GM19468 (cell line): Measurements from ENCODE around the gene SUPT3H.
"Not testable (repeated sequence)": the region's sequence is repeated elsewhere in the genome, so short reads cannot be mapped to it uniquely, and the experiment has no call there.

Source experiments
- ATAC-seq: cut with Tn5 transposase; IDR thresholded peaks from one replicate; pipeline ENCODE4 v1.9.1; 2021; ENCODE audit warnings: mild to moderate bottlenecking, moderate library complexity, moderate number of reproducible peaks; ENCODE audit not compliant: unreplicated experiment; ENCODE audit errors: extremely low read depth

Gene SUPT3H

DNA sequence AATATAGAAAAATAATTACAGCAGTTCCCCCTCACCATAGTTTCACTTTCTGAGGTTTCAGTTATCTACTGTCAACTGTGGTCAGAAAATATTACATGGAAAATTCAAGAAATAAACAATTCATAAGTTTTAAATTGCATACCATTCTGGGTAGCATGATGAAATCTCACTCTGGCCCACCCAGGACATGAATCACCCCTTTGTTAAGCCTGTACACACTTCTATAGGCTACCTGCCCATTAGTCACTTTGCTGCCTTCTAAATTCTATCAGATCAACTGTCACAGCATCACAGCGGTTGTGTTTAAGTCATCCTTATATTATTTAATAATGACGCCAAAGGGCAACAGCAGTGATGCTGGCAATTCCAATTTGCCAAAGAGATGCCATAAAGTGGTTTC, 189.9 kb downstream of the SUPT3H start:
- ATAC-seq, result no peak

DNA sequence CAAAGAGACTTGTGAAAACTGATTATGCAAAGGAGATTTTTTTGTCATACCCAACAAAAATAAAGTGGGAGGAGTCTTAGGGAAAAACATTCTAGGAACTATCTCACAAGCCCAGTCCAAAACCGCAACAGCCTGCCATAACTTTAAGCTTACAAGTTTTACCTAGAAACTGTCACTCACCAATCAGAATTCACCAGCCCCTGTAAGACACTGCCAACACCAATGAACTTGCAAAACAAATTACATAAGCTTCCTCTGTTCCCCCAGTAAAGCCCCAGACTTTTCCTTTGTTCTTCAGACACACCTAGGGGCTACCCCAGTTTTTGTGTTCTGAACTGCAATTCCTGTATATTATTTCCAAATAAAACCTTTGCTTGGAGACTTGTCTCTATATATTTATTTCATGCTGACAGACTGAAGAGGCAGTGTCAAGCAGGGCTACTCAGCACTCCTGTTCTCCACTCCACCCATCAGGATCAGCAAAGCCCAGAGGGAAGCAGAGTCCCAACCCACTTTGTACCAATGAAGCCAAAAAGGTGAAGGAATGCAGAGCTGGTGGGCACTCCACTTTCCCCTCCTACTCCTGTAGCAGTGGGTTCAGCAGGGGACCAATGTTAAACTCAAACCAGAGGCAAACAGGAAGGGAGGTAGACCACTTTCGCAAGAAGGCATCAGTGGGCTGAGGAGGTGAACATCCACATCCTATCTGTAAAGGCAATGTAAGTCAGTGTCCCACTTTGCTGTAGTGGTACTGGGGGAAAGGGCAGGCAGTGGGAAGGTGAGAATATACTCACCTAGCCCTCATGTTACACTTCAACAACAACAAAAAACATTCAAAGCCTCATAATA, 192.1 kb downstream of the SUPT3H start:
- ATAC-seq, result no peak

DNA sequence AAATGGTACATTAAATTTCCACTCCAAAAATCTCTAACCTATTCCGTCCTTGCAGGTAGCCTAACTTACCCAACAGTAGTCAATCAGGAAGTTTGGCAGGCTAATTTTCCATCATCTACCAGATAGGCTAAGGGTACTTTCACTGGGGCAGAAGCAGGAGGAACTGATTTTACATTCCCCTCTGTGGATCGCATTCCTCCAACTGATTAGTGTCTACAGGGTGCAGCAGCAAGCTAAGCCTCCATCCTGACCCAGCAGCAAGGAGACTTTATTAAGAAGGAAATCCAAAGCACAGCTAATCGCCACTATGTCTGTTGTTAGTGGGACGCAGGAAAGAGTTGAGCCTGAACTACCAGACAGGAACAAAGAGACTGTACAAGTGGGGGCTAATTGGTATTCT, 192.8 kb downstream of the SUPT3H start:
- no peak for ATAC-seq

GRCh38 chr6:45184040-45184439, 193.7 kb downstream of the SUPT3H start:
- no peak for ATAC-seq

- not testable (repeated sequence) for ATAC-seq
Measured at GRCh38 chr6:45176373-45176772, 201.4 kb downstream of the SUPT3H start.

DNA sequence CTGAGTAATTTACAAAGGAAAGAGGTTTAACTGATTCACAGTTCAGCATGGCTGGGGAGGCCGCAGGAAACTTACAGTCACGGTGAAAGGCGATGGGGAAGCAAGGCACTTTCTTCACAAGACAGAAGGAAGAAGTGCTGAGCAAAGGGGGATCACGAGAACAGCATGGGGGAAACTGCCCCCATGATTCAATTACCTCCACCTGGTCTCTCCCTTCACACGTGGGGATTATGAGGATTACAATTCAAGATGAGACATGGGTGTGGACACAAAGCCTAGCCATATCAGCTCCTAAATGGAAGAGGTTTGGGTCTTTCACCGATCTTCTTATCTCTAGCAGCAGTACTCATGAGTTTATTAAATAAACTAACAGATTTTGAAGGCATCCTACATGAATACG, 202.5 kb downstream of the SUPT3H start:
- no peak for ATAC-seq

DNA sequence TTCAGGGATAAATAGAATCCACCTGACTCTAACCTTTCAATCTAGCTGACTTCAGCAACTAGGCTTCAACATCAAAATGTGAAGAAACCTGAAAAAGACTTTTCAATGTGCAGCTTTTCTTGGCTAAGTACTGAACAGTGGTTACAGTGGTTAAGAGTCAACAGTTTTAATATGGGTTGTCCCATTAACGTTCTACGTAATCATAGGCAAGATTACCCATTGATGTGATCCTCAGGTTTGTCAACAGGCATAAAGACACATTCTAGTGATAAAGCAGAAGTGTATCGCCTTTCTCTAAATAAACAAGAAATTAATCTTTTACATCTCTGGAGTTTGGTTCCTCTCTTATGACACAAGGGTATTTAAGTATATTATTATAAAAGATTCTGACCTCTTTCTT, 203.7 kb downstream of the SUPT3H start:
- no peak for ATAC-seq

- ATAC-seq, result no peak
Measured at GRCh38 chr6:45171380-45171779, 206.4 kb downstream of the SUPT3H start.

DNA sequence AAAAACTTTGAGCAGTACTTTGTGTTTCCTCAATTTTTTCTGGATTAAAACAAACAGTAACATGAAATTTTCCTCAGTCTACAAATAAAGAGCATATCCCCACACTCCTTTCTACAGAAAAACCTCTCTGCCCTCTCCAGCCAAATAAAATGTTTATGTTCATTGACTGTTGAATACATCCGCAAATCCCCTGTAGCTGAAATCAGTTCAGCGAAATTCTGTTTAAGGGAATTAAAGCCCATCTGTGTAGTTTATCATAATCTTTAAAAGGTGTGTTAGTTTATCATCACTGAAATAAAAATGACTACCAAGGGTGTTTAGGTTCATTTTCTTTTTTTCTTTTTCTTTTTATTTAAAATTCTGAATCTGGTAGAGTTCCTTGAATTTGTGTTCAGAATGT, 207.4 kb downstream of the SUPT3H start:
- ATAC-seq, result no peak

DNA sequence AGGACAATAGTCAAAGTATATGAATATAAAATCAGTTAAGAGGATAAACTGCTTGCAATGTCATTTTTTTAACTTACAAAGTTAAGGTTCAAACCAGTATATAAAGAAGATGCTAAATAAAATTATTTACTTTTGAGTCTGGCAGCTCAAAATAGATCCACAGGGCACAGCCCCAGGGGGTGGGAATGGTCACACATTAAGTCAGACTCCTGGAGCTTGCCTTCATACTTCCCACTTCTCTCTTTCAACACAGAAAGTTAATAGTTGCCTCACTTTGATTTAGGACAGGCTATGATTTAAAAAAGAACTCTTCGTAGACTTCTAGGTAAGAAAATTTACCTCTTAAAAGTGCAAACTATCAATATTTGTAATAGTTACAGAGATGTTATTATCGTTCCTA, 207.9 kb downstream of the SUPT3H start:
- ATAC-seq, result no peak

DNA sequence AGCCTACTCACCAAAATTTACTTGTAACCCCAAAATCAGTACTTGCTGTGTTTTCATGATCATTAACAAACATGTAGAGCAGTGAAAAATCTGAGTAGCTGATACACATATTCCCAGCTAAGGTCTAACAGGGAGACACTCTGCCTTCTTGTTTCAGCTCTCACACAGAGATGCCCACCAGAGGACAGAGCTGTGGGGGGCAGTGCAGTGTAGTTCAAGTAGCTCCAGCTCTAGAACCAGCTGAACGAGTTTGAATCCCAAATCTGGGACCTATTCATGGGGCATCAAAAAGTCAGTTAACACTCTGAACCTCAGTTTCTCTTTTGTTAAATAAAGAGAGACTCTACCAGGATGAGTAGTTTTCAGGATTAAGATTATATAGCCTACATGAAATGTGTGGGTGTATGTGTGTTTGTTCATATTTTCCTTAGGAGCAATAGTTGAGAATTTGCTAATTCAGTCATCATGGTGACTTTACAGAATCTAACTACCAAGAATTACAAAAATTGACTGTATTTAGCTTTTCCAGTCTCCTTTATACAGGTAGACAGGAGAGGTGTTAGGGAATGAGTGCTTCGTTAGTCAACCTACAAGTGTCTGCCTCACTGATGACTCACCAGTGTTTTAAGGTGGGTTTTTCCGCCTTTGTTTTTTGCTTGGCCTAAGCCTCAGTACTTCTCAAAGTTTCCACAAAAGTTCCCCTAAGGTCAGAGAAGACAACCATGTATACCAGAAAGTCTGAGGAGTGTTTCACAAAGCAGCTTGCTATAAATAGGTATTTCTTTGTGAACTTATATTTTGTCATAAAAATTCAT, 213.6 kb downstream of the SUPT3H start:
- ATAC-seq, result no peak

DNA sequence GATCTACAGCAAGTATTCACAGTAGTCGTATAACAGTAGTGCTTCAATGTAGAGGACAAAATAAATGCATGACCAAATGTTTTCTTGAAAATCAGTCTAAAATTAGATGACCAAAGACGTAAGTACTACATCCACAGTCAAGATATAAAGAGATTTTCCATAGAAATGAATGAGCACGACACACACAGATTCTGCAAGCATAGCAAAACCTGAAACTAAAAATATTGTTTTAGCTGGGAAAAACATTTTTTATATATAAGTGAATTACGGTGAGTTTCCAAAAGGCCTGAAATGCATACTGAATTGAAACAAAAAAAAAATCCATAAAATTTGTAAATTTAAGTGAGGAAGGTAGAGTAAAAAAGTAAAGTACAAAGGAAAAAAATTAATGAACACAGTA, 217.4 kb downstream of the SUPT3H start:
- no peak for ATAC-seq

DNA sequence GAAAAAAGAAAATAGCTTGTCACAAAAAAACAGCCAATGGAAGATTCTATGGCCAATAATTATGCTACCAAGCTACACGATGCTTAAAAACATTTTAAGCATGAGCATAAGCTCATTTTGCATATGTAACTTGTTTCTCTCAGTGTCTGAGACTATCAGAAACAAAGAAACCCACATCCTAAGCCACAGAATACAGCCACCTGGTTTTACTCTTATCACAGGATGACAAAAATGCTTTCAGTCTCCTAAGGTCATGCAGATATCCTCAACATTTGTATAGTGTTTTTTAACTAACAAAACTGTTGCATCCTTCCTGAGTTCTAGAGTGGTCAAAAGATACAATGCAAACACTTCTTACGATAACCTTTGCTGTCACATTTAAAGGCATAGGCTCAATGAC, 221.7 kb downstream of the SUPT3H start:
- peak; percentile 82 for ATAC-seq

DNA sequence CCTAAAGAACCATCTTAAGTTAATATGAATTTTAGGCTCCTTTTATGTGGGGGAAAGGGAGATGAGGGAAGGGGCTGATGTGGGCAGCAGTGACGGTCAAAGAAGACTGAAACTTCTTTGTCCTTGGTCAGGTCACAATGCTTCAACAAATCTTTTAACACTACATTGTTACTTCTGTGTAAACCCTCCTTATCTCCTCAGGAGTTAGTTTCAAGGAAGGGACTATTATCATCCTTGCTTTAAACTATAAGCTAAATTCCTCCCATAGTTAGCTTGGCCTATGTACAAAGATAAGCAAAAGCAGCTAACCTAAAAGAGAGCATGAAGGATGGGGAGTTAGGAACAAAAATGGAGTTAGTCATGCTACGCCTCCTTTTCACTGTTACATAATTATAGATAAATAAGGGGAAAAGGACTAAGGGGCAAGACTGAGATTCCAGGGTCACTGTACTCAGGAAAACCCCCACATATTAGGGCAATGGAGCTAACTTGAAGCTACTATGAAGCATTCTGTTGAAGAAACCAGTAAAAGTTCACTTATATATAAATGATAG, 222.3 kb downstream of the SUPT3H start:
- ATAC-seq, result no peak

DNA sequence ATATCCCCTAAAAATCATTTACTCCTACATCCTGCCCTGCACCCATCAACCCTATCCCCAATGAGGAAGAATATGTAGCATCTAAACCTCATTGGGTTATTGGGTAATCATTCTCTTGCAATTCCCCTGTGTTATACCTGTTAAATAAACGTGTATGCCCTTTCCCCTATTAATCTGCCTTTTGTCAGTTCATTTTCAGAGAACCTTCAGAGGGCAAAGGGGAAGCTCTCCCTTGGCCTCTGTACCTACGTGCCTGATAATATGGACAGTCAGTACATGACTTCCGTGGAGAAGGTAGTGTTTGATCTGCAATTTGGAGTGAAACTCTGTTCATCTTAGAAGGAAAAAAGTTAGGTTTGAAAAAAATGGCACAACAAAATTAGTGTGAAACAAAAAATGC, 223.1 kb downstream of the SUPT3H start:
- no peak for ATAC-seq

DNA sequence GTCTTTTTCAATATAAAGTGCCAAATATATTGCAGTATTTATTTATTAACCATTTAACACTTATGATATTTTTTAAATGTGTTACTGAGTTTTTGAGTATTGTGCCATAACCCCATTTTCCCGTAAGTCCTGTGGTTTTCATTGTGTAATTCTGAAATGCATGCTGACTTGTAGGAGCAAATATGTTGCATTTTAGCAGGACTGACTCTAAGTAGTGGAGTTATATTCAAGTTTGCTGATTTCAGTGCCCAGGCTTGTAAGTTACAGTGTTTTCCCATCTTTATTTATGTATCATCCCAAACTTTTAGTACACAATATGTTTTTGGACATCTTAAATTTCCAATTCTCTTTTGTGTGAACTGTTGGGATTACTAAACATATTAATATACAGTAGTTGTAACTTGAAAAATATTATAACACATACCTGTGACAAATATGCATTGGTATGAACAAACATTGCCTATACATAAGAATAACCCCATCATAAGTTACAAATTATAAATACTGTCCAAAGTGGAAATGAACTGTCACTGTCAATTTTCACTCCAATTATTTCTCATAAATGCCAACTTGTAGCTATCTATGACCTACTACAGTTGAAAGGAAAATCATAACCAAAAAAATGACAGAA, 228.9 kb downstream of the SUPT3H start:
- ATAC-seq, result no peak

- ATAC-seq, result no peak
Measured at GRCh38 chr6:45148278-45148677, 229.5 kb downstream of the SUPT3H start.

- ATAC-seq, result not testable (repeated sequence)
Measured at GRCh38 chr6:45145658-45146057, 232.1 kb downstream of the SUPT3H start.

- ATAC-seq, result no peak
Measured at GRCh38 chr6:45138765-45139164, 239.0 kb downstream of the SUPT3H start.

GRCh38 chr6:45136495-45136894, 241.2 kb downstream of the SUPT3H start:
- ATAC-seq, result no peak
